CD14-positive monocyte (primary cell): ENCODE measurements around the gene SCN9A. TPM values are rescaled to one million over a fixed set of nuclear protein-coding genes. Genes with fewer than 3 reads are reported as not detected.

Source experiments
- DNase-seq, 3 donors: peaks; one replicate each; pipeline ENCODE4 v3.0.0-alpha.2; 2011 to 2022
- H2AFZ ChIP-seq: 2 replicates; pipeline ENCODE4 v1.6.0; 2012; ENCODE audit warnings: mild to moderate bottlenecking, low read depth, low read length, inconsistent platforms; ENCODE audit not compliant: insufficient read depth, poor library complexity, severe bottlenecking
- H3K27ac ChIP-seq, 2 donors: 1 replicate in 1 of 2; 2 replicates in 1 of 2; pipeline ENCODE4 v1.5.1; 2012 to 2013; ENCODE audit warnings: low read length in 2 of 2, control low read depth in 1 of 2, inconsistent platforms in 1 of 2, low read depth in 1 of 2, mild to moderate bottlenecking in 1 of 2
- H3K27me3 ChIP-seq, 2 donors: one replicate each; pipeline versions ENCODE4 v1.6.0 to v1.6.1; 2011 to 2013; ENCODE audit warnings: low read length in 2 of 2; ENCODE audit not compliant: control insufficient read depth in 2 of 2, insufficient read depth in 2 of 2
- H3K36me3 ChIP-seq, 2 donors: replicated peaks in 1 of 2; 1 replicate in 1 of 2; 2 replicates in 1 of 2; pipeline versions ENCODE4 v1.5.1 to v1.6.1; 2012 to 2013; ENCODE audit warnings: low read length in 2 of 2, control low read depth in 1 of 2, inconsistent platforms in 1 of 2, mild to moderate bottlenecking in 1 of 2; ENCODE audit not compliant: insufficient read depth in 2 of 2, control insufficient read depth in 1 of 2
- H3K4me1 ChIP-seq, 2 donors: 1 replicate in 1 of 2; 2 replicates in 1 of 2; pipeline versions ENCODE4 v1.5.1 to v1.6.1; 2012 to 2013; ENCODE audit warnings: low read length in 2 of 2, control low read depth in 1 of 2, inconsistent platforms in 1 of 2, mild to moderate bottlenecking in 1 of 2, moderate library complexity in 1 of 2; ENCODE audit not compliant: insufficient read depth in 2 of 2, control insufficient read depth in 1 of 2
- H3K4me2 ChIP-seq: replicated peaks from 2 replicates; pipeline ENCODE3; 2012; ENCODE audit warnings: low read length, moderate library complexity, mild to moderate bottlenecking; ENCODE audit not compliant: poor library complexity, severe bottlenecking; ENCODE audit errors: extremely low read depth
- H3K4me3 ChIP-seq, 3 experiments: fragments of 200-600 bp in 1 of 3; sonication (generic) in 1 of 3; replicated peaks in 1 of 3; 1 replicate in 2 of 3; 2 replicates in 1 of 3; pipeline ENCODE4 v1.5.1; 2011 to 2013; ENCODE audit warnings: low read length in 3 of 3, mild to moderate bottlenecking in 3 of 3, control low read depth in 2 of 3, low read depth in 2 of 3, inconsistent platforms in 1 of 3, moderate library complexity in 1 of 3
- H3K79me2 ChIP-seq: 2 replicates; pipeline ENCODE4 v1.6.0; 2012; ENCODE audit warnings: mild to moderate bottlenecking, control low read depth, inconsistent platforms, low read length, moderate library complexity; ENCODE audit not compliant: insufficient read depth
- H3K9ac ChIP-seq: 2 replicates; pipeline ENCODE4 v1.6.0; 2017; ENCODE audit warnings: low read length, mild to moderate bottlenecking; ENCODE audit not compliant: insufficient read depth, poor library complexity, severe bottlenecking
- H3K9me3 ChIP-seq, 2 donors: replicated peaks in 1 of 2; 1 replicate in 1 of 2; 2 replicates in 1 of 2; pipeline versions ENCODE4 v1.5.1 to v1.6.1; 2012 to 2013; ENCODE audit warnings: low read length in 2 of 2, control low read depth in 1 of 2; ENCODE audit not compliant: control insufficient read depth in 1 of 2, insufficient read depth in 1 of 2
- H4K20me1 ChIP-seq: 2 replicates; pipeline ENCODE4 v1.6.0; 2012; ENCODE audit warnings: mild to moderate bottlenecking, low read length, control low read depth, moderate library complexity; ENCODE audit not compliant: insufficient read depth
- H3K27ac Mint-ChIP-seq, 7 donors: one replicate each; pipeline ENCODE4 v1.8.0; 2020; ENCODE audit warnings: mild to moderate bottlenecking in 7 of 7, mixed read lengths in 7 of 7, moderate library complexity in 6 of 7, inconsistent platforms in 2 of 7
- H3K27me3 Mint-ChIP-seq, 3 donors: one replicate each; pipeline ENCODE4 v1.8.0; 2021 to 2022; ENCODE audit warnings: low read depth in 3 of 3, mild to moderate bottlenecking in 3 of 3, mixed read lengths in 3 of 3, moderate library complexity in 3 of 3, inconsistent platforms in 1 of 3
- H3K36me3 Mint-ChIP-seq, 2 donors: one replicate each; pipeline ENCODE4 v1.8.0; 2020; ENCODE audit warnings: mixed read lengths in 2 of 2, inconsistent platforms in 1 of 2, mild to moderate bottlenecking in 1 of 2
- H3K4me1 Mint-ChIP-seq: one replicate; pipeline ENCODE4 v1.8.0; 2020; ENCODE audit warnings: mild to moderate bottlenecking, mixed read lengths
- H3K4me3 Mint-ChIP-seq, 2 donors: one replicate each; pipeline ENCODE4 v1.8.0; 2020; ENCODE audit warnings: mild to moderate bottlenecking in 2 of 2, mixed read lengths in 2 of 2, moderate library complexity in 1 of 2
- H3K9me3 Mint-ChIP-seq, 7 donors: one replicate each; pipeline ENCODE4 v1.8.0; 2020 to 2022; ENCODE audit warnings: mixed read lengths in 7 of 7, mild to moderate bottlenecking in 6 of 7, moderate library complexity in 6 of 7, inconsistent platforms in 2 of 7
- CTCF ChIP-seq: fragments of 200-600 bp; IDR thresholded peaks from one replicate; pipeline ENCODE4 v1.8.0; 2022; ENCODE audit warnings: antibody characterized with exemption, mild to moderate bottlenecking
- WGBS: methylation state at CpG from one replicate; pipeline ENCODE4 v1.1.5; 2013; ENCODE audit warnings: missing lambda C conversion rate; ENCODE audit not compliant: insufficient coverage; 5-methylcytosine and 5-hydroxymethylcytosine counted together
- intact Hi-C, 2 donors: fragments of 100-400 bp; cut with micrococcal nuclease; formaldehyde crosslinking; loops; one replicate each; pipeline versions ENCODE4 v1.15.0 to v1.15.1; 2023
- polyA plus RNA-seq, 3 donors: library from polyadenylated mRNA; depleted of rRNA in 1 of 3; unstranded in 2 of 3; stranded (reverse) in 1 of 3; fragments of 300-500 nt in 2 of 3; fragments of >200 nt in 1 of 3; fragmentation: Illumina TruSeq in 2 of 3; gene quantifications; 1 replicate in 2 of 3; 2 replicates in 1 of 3; pipeline ENCODE4 v1.2.3, GENCODE V29; 2012 to 2021

Gene SCN9A
- polyA plus RNA-seq, 3 donors: 0.24 to 0.67 (median 0.26) TPM

GRCh38 chr2:166233244-166233643 is 142.5 kb downstream of the SCN9A start:
- Histone ChIP-seq H3K36me3 (no peaks in the 10 kb centered on the region), H2AFZ (no peak overlapping the region), H4K20me1 (no peaks in the 10 kb centered on the region), H3K9ac (no peak overlapping the region), H3K79me2 (no peaks in the 10 kb centered on the region), H3K4me3 (no peak overlapping the region), H3K4me1 (no peaks in the 10 kb centered on the region), H3K27ac (no peak overlapping the region), H3K9me3 (no peaks in the 10 kb centered on the region), H3K4me2 (no peak overlapping the region), H3K27me3 (no peaks in the 10 kb centered on the region)
- intact Hi-C loops: no loop called here
- TF ChIP-seq CTCF: no peak
- Mint-ChIP-seq H3K4me1 (no peaks in the 10 kb centered on the region), H3K36me3 (no peaks in the 10 kb centered on the region), H3K9me3 (peaks cover 0 to 2% (median 0%) of the 10 kb centered on the region in 7 donors), H3K27ac (no peak overlapping the region), H3K4me3 (no peak overlapping the region), H3K27me3 (peaks cover 0 to 3% (median 0%) of the 10 kb centered on the region in 3 donors)
- no peak for DNase-seq
- no CpG with 5 or more reads among the region's 2 CpGs for WGBS

- no peak overlapping the region for H3K4me3 Mint-ChIP-seq
- H3K9me3 ChIP-seq: no peaks in the 10 kb centered on the region
- no peak overlapping the region for H2AFZ ChIP-seq
- DNase-seq: no peak
- TF ChIP-seq CTCF: no peak
- no peaks in the 10 kb centered on the region for H3K27me3 ChIP-seq
- H4K20me1 ChIP-seq: no peaks in the 10 kb centered on the region
- peaks cover 0 to 1% (median 0%) of the 10 kb centered on the region in 7 donors for H3K9me3 Mint-ChIP-seq
- no peak overlapping the region for H3K27ac ChIP-seq
- no peak overlapping the region for H3K27ac Mint-ChIP-seq
- H3K4me2 ChIP-seq: no peak overlapping the region
- no CpG with 5 or more reads among the region's 2 CpGs for WGBS
- H3K9ac ChIP-seq: no peak overlapping the region
- no peak overlapping the region for H3K4me3 ChIP-seq
- no peaks in the 10 kb centered on the region for H3K4me1 Mint-ChIP-seq
- no peaks in the 10 kb centered on the region for H3K79me2 ChIP-seq
- H3K36me3 Mint-ChIP-seq: no peaks in the 10 kb centered on the region
- intact Hi-C loops: no loop called here
- H3K4me1 ChIP-seq: no peaks in the 10 kb centered on the region
- peaks cover 0 to 3% (median 0%) of the 10 kb centered on the region in 3 donors for H3K27me3 Mint-ChIP-seq
- no peaks in the 10 kb centered on the region for H3K36me3 ChIP-seq
These were observed 145.0 kb downstream of the SCN9A start for GRCh38 chr2:166230724-166231070.
